ENCODE measurements around the gene KCTD18.

The KCTD18 gene

DNA sequence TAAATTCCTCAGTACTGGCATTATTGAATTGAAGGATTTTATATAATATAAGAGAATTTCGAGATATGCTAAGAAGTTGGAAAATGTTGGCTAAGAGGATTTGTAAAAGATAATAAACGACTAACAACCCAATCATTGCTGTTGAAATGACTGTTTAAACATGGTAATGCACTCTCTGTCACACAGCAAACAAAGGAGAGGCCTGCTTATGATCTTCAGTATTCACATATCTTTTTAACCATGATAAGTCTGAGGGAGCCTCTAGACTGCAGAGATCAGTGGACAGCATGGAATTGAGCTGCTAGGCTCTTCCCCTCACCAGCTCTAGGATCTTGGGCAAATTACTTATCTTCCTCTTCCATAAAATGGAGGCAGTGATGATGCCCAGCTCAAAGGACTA, 2.7 kb downstream of the KCTD18 start:
- no peak for DNase-seq (ENCODE audit: low read depth)
- no peak for TF ChIP-seq CTCF (IDR thresholded peaks at IDR 0.05; ENCODE audit: control insufficient read depth, extremely low read depth, insufficient read depth)
- no peak overlapping the region for H3K4me3 ChIP-seq (ENCODE audit: low read depth, low read length)

DNA sequence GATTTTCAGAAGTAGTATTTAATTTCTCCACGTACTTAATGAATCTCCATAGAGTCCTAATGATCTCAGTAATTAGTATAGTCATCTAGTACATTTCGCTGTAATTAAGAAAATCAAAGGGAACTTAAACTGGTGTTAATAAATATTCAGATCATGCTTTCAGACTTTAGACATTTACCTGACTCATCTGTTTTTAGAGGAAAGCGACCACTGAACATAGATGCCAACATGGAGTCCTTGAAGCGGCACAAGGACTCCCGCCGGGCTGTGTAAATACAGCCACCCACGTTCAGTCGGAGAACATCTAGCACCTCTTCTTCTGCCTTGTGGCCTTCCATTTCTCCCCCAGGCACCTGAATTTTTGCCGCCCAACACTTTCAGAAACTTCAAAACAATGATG, 3.2 kb downstream of the KCTD18 start:
- no peak for TF ChIP-seq CTCF (IDR thresholded peaks at IDR 0.05; ENCODE audit: control insufficient read depth, extremely low read depth, insufficient read depth)
- DNase-seq (ENCODE audit: low read depth), result no peak
- no peak overlapping the region for H3K4me3 ChIP-seq (ENCODE audit: low read depth, low read length)

DNA sequence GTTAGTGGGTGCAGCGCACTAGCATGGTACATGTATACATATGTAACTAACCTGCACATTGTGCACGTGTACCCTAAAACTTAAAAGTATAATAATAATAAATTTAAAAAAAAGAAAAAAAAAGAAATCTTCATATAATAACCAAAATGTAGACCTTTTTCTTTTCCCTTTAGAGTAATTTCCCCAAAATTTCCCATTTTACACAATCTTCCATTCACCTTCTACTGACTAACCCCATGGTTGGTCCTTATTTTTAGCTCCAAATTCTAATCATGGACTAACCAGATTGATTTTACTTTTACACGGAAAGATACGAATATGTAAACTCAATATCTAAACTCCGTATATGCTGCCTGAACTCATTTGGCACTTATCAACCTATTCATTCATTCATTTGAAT, 7.7 kb downstream of the KCTD18 start:
- no peak overlapping the region for H3K4me3 ChIP-seq (ENCODE audit: low read depth, low read length)
- no peak for TF ChIP-seq CTCF (IDR thresholded peaks at IDR 0.05; ENCODE audit: control insufficient read depth, extremely low read depth, insufficient read depth)
- no peak for DNase-seq (ENCODE audit: low read depth)

GRCh38 chr2:200498402-200499162, 11.3 kb downstream of the KCTD18 start:
- DNase-seq (ENCODE audit: low read depth), result no peak
- TF ChIP-seq CTCF (IDR thresholded peaks at IDR 0.05; ENCODE audit: control insufficient read depth, extremely low read depth, insufficient read depth), result no peak
- H3K4me3 ChIP-seq (ENCODE audit: low read depth, low read length), result no peak overlapping the region

GRCh38 chr2:200496696-200497095, 13.2 kb downstream of the KCTD18 start:
- H3K4me3 ChIP-seq (ENCODE audit: low read depth, low read length), result no peak overlapping the region
- TF ChIP-seq CTCF (IDR thresholded peaks at IDR 0.05; ENCODE audit: control insufficient read depth, extremely low read depth, insufficient read depth), result no peak
- no peak for DNase-seq (ENCODE audit: low read depth)

DNA sequence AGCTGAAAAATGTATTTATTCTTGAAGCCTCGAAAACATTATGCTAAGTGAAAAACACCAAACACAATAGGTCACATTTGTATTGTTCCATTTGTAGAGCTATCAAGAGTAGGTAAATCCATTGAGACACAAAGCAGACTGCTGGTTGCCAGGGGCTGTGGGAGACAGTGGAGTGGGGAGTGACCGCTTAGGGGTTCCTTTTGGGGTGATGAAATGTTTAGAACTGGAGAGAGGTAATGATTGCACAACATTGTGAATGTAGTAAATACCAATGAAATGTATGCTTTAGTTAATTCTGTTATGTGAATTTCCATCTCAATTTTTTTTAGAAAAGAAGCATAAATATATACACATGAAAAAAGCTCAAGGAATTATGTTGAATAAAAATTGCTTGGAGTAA, 15.8 kb downstream of the KCTD18 start:
- no peak for TF ChIP-seq CTCF (IDR thresholded peaks at IDR 0.05; ENCODE audit: control insufficient read depth, extremely low read depth, insufficient read depth)
- DNase-seq (ENCODE audit: low read depth), result no peak

DNA sequence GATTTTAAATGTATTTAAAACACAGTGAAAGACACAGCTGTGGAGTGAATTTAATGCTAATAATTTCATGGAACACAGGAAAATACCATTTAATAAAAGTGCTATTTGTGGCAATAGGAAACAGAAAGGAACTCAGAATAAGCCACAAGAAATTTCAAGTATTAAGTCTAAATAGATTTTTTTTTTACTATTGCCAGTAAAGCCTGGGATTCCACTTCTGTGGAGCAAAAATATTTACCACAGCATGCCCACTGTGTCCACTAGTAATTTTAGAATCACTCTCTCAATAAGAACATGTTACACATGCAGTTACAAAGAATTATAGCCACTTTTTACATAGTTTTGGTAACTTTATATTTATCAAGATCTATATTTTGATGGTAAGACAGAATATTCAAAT, 17.2 kb downstream of the KCTD18 start:
- no peak for DNase-seq (ENCODE audit: low read depth)
- no peak overlapping the region for H3K4me3 ChIP-seq (ENCODE audit: low read depth, low read length)
- TF ChIP-seq CTCF (IDR thresholded peaks at IDR 0.05; ENCODE audit: control insufficient read depth, extremely low read depth, insufficient read depth), result no peak

More for the DNA sequence above, 15.8 kb downstream of the KCTD18 start:
- H3K4me3 ChIP-seq (ENCODE audit: low read depth, low read length), result no peak overlapping the region

Measured in LNCaP clone FGC (cell line).